HCT116 (cell line): ENCODE results near the gene METTL2A. TPM values are rescaled to one million over a fixed set of nuclear protein-coding genes. Genes with fewer than 3 reads are reported as not detected.
"Not testable (repeated sequence)": the region's sequence is repeated elsewhere in the genome, so short reads cannot be mapped to it uniquely, and the experiment has no call there.

Source experiments
- ATAC-seq: fragments of 200-7000 bp; cut with Tn5 transposase; 2 replicates; pipeline ENCODE4 v1.9.1; 2020; ENCODE audit warnings: mild to moderate bottlenecking, moderate library complexity
- BruUV-seq: library from RNA; stranded (reverse); fragments of 400-500 nt; replicated peaks from 2 replicates; lab custom pipeline; 2021; lab: Mats Ljungman, UMichigan
- CTCF ChIA-PET: fragments of 300-600 bp; sonication (Branson Sonifier 250); formaldehyde crosslinking; loops from one replicate; lab custom pipeline; 2021; ENCODE audit warnings: antibody characterized with exemption; lab: Charles Lee
- POLR2A ChIA-PET: fragments of 300-600, 350-600 bp; sonication (Branson Sonifier 250); formaldehyde crosslinking; loops from one replicate; lab custom pipeline; 2021; ENCODE audit warnings: antibody characterized with exemption; lab: Charles Lee
- RAD21 ChIA-PET, 2 experiments: fragments of 300-600 bp; sonication (Branson Sonifier 250); formaldehyde crosslinking; loops; one replicate each; lab custom pipeline; 2023; ENCODE audit warnings: low total read pairs in 2 of 2; ENCODE audit not compliant: uncharacterized antibody in 2 of 2, unreplicated experiment in 2 of 2, low non-redundant PET in 1 of 2; lab: Charles Lee
- DNase-seq: peaks from one replicate; pipeline ENCODE4 v3.0.0-alpha.2; 2010; ENCODE audit warnings: low read depth, low spot score
- H2AFZ ChIP-seq: fragments of 200-600 bp; shearing (Covaris generic), sonication (generic); 2 replicates; pipeline ENCODE4 v1.6.1; 2017; ENCODE audit warnings: low read depth, mixed run types, mixed read lengths, antibody characterized with exemption, low read length; ENCODE audit not compliant: poor library complexity, severe bottlenecking
- H3K27ac ChIP-seq: 2 replicates; pipeline ENCODE4 v1.5.1; 2012; ENCODE audit warnings: low read depth, low read length
- H3K27me3 ChIP-seq: fragments of 200-600 bp; sonication (generic); 2 replicates; pipeline ENCODE4 v1.6.1; 2016; ENCODE audit warnings: mixed run types, low read length, mixed read lengths; ENCODE audit not compliant: insufficient read depth
- H3K36me3 ChIP-seq, 2 experiments: fragments of 200-500 bp in 1 of 2; fragments of 200-600 bp in 1 of 2; sonication (Bioruptor generic) in 1 of 2; sonication (generic) in 1 of 2; 2 replicates each; pipeline versions ENCODE4 v1.5.1 to v1.6.1; 2014 to 2016; ENCODE audit warnings: low read length in 2 of 2, inconsistent platforms in 1 of 2, mixed read lengths in 1 of 2, mixed run types in 1 of 2; ENCODE audit not compliant: insufficient read depth in 2 of 2, control insufficient read depth in 1 of 2
- H3K4me1 ChIP-seq, 2 experiments: fragments of 200-600 bp in 1 of 2; sonication (generic) in 1 of 2; 2 replicates each; pipeline versions ENCODE4 v1.5.1 to v1.6.1; 2012 to 2017; ENCODE audit warnings: low read length in 2 of 2, inconsistent platforms in 1 of 2, mild to moderate bottlenecking in 1 of 2, mixed read lengths in 1 of 2, mixed run types in 1 of 2, moderate library complexity in 1 of 2; ENCODE audit not compliant: insufficient read depth in 2 of 2, control insufficient read depth in 1 of 2
- H3K4me2 ChIP-seq: fragments of 200-600 bp; sonication (generic); 2 replicates; pipeline ENCODE4 v1.6.1; 2017; ENCODE audit warnings: mixed run types, low read length, mixed read lengths
- H3K4me3 ChIP-seq, 2 experiments: fragments of 200-600 bp in 1 of 2; sonication (generic) in 1 of 2; replicated peaks in 1 of 2; 2 replicates each; pipeline ENCODE4 v1.5.1; 2011 to 2016; ENCODE audit warnings: low read length in 2 of 2, control low read depth in 1 of 2, low read depth in 1 of 2, mild to moderate bottlenecking in 1 of 2, mixed read lengths in 1 of 2, mixed run types in 1 of 2
- H3K79me2 ChIP-seq: fragments of 200-600 bp; sonication (generic); 2 replicates; pipeline ENCODE4 v1.6.1; 2017; ENCODE audit warnings: mild to moderate bottlenecking, mixed run types, low read length, moderate library complexity, mixed read lengths; ENCODE audit not compliant: insufficient read depth
- H3K9ac ChIP-seq: fragments of 200-600 bp; sonication (generic); 2 replicates; pipeline ENCODE4 v1.6.1; 2016; ENCODE audit warnings: low read length, mixed read lengths
- H3K9me2 ChIP-seq: fragments of 200-600 bp; sonication (generic), shearing (Covaris generic); 2 replicates; pipeline ENCODE4 v1.6.1; 2017; ENCODE audit warnings: mixed run types, mild to moderate bottlenecking, moderate library complexity; ENCODE audit not compliant: insufficient read depth
- H3K9me3 ChIP-seq, 2 experiments: fragments of 200-500 bp in 1 of 2; fragments of 200-600 bp in 1 of 2; sonication (Bioruptor generic) in 1 of 2; sonication (generic) in 1 of 2; 2 replicates each; pipeline ENCODE4 v1.6.1; 2014 to 2017; ENCODE audit warnings: low read length in 2 of 2, mixed read lengths in 2 of 2, inconsistent platforms in 1 of 2, low read depth in 1 of 2, mild to moderate bottlenecking in 1 of 2, mixed run types in 1 of 2, moderate library complexity in 1 of 2; ENCODE audit not compliant: control insufficient read depth in 1 of 2, insufficient read depth in 1 of 2
- H4K20me1 ChIP-seq: fragments of 200-600 bp; sonication (generic), shearing (Covaris generic); 2 replicates; pipeline ENCODE4 v1.6.1; 2017; ENCODE audit warnings: mixed run types, mild to moderate bottlenecking, moderate library complexity; ENCODE audit not compliant: insufficient read depth
- intact Hi-C: fragments of 100-400 bp; cut with micrococcal nuclease; formaldehyde crosslinking; loops from 2 replicates; pipeline ENCODE4 v1.10.0; 2022
- total RNA-seq: library from RNA; stranded (reverse); gene quantifications from one replicate; pipeline ENCODE4 v1.2.1, GENCODE V29; 2021; ENCODE audit not compliant: unreplicated experiment

METTL2A gene
- total RNA-seq, 1 experiment from 2014 or later: 50.3 TPM

GRCh38 chr17:62473030-62473982 is 49.6 kb downstream of the METTL2A start:
- RAD21 ChIA-PET, H3K27ac ChIP-seq, ATAC-seq, DNase-seq, CTCF ChIA-PET, POLR2A ChIA-PET, H3K9ac ChIP-seq, BruUV-seq, H3K79me2 ChIP-seq, H3K36me3 ChIP-seq, H3K9me3 ChIP-seq, H3K9me2 ChIP-seq, H3K4me2 ChIP-seq, H4K20me1 ChIP-seq, H3K4me3 ChIP-seq, H3K27me3 ChIP-seq, H2AFZ ChIP-seq: not testable (repeated sequence)
- H3K4me1 ChIP-seq: peaks cover 17 to 29% of the 10 kb centered on the region in 2 experiments
- intact Hi-C loops: loop anchor here (10.0 kb wide), 1 partner anchor 49 kb away; the partner anchor contains the start of gene METTL2A

GRCh38 chr17:62477111-62477510 is 53.4 kb downstream of the METTL2A start:
- ATAC-seq, H3K9me2 ChIP-seq, RAD21 ChIA-PET, H3K27me3 ChIP-seq, POLR2A ChIA-PET, H3K9ac ChIP-seq, DNase-seq, H4K20me1 ChIP-seq, CTCF ChIA-PET, H3K9me3 ChIP-seq, H3K36me3 ChIP-seq, H2AFZ ChIP-seq: not testable (repeated sequence)
- Histone ChIP-seq H3K27ac (0 out of 2 replicates have a peak overlapping the region, but pooled peaks have one; percentile 81), H3K79me2 (peaks cover 30% of the 10 kb centered on the region), H3K4me1 (peaks cover 7 to 17% of the 10 kb centered on the region in 2 experiments), H3K4me3 (peak overlapping the region; percentile 53 to 69; a peak in 2 of 4 replicates), H3K4me2 (peak overlapping the region; percentile 88)
- BruUV-seq: TSS peak; percentile 85
- intact Hi-C loops: loop anchor here (10.0 kb wide), 1 partner anchor 52 kb away; the partner anchor contains the start of gene METTL2A
